Stomach (tissue), 9 donors: ENCODE results near the gene ZNF584. TPM values are rescaled to one million over a fixed set of nuclear protein-coding genes. Genes with fewer than 3 reads are reported as not detected.
"Not testable (repeated sequence)": the region's sequence is repeated elsewhere in the genome, so short reads cannot be mapped to it uniquely, and the experiment has no call there.

ENCODE experiments used
- DNase-seq, 2 donors: peaks; one replicate each; pipeline versions ENCODE4 v3.0.0 to v3.0.0-alpha.2; 2013 to 2019
- H3K27ac ChIP-seq, 5 donors: fragments of 200-600 bp in 4 of 5; sonication (generic) in 4 of 5; one replicate each; pipeline ENCODE4 v1.5.1; 2013 to 2019; ENCODE audit warnings: mild to moderate bottlenecking in 1 of 5, moderate library complexity in 1 of 5
- H3K27me3 ChIP-seq, 3 donors: fragments of 200-600 bp; sonication (generic); one replicate each; pipeline ENCODE4 v1.5.1; 2017 to 2019; ENCODE audit warnings: mixed run types in 1 of 3
- H3K36me3 ChIP-seq, 4 donors: fragments of 200-600 bp; sonication (generic); 1 replicate in 3 of 4; 2 replicates in 1 of 4; pipeline ENCODE4 v1.5.1; 2016 to 2019
- H3K4me1 ChIP-seq, 4 donors: fragments of 200-600 bp; sonication (generic); one replicate each; pipeline ENCODE4 v1.5.1; 2016 to 2019
- H3K4me3 ChIP-seq, 4 donors: fragments of 200-600 bp; sonication (generic) in 3 of 4; one replicate each; pipeline ENCODE4 v1.5.1; 2016 to 2019; ENCODE audit warnings: mild to moderate bottlenecking in 1 of 4
- H3K9me3 ChIP-seq, 4 donors: fragments of 200-600 bp; sonication (generic); one replicate each; pipeline ENCODE4 v1.5.1; 2016 to 2019
- EP300 ChIP-seq: sonication (generic); formaldehyde crosslinking; IDR thresholded peaks from one replicate; pipeline ENCODE4 v1.6.1; 2017; ENCODE audit warnings: antibody characterized with exemption
- POLR2A ChIP-seq, 4 donors: fragments of 450-650 bp; IDR thresholded peaks; one replicate each; pipeline ENCODE4 v1.6.1; 2016; ENCODE audit warnings: antibody characterized with exemption in 4 of 4, control low read depth in 2 of 4, mild to moderate bottlenecking in 1 of 4, moderate library complexity in 1 of 4
- POLR2AphosphoS5 ChIP-seq, 3 donors: sonication (generic); formaldehyde crosslinking; IDR thresholded peaks; one replicate each; pipeline ENCODE4 v1.6.1; 2016; ENCODE audit warnings: antibody characterized with exemption in 3 of 3
- WGBS, 5 donors: extraction: QIAGEN DNeasy Blood & Tissue Kit in 3 of 5; methylation state at CpG; one replicate each; pipeline versions ENCODE4 v1.1.5 to v1.1.7; 2013 to 2018; 5-methylcytosine and 5-hydroxymethylcytosine counted together
- intact Hi-C: fragments of 100-400 bp; cut with DNase I; formaldehyde crosslinking; loops from one replicate; pipeline ENCODE4 v1.15.1; 2023; ENCODE audit warnings: low total_unique reads
- polyA plus RNA-seq, 3 donors: library from polyadenylated mRNA; stranded (reverse); fragments of 200-250 nt; gene quantifications; one replicate each; pipeline ENCODE4 v1.2.3, GENCODE V29; 2013
- total RNA-seq, 5 donors: library from RNA; depleted of rRNA; stranded (reverse); fragments of >200 nt; gene quantifications; one replicate each; pipeline versions ENCODE4 v1.1.0 to v1.2.3, GENCODE V29; 2014 to 2016
- TF ChIP-seq, protein P1 (sequence below), 7 experiments: fragments of 450-650 bp in 4 of 7; fragments of 200-600 bp in 3 of 7; sonication (generic) in 3 of 7; IDR thresholded peaks; one replicate each; pipeline ENCODE4 v1.5.1; 2016 to 2019; ENCODE audit warnings: antibody characterized with exemption in 7 of 7, control low read depth in 2 of 7, mild to moderate bottlenecking in 1 of 7
- donor health status: healthy with polysubstance abuse.
- donor health status: Bipolar disorder and iron deficiency.
- donor health status: healthy.

ZNF584 gene
- total and polyA plus RNA-seq, 8 donors, result 5.4 to 114 (median 10.8) TPM; not detected in 1

DNA sequence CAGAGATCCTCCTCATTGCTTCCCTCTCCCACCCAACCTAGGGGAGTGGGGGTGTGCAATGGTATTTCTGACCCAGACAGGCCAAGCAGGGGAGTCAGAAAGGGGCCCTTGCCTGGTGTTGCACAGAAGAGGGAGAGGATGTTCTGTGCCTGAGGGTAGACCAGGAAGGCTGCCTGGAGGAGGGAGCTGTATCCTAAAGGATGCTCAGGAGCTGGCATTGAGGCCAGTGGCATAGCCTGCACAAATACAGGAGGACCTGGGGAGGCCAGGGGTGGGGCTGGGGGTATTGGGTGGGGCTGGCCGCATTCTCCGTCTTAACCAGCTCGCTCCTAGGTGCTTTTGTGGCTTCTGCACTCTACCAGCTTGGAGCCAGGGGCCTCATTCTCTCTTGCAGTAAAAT is 8.5 kb upstream of the ZNF584 start:
- Histone ChIP-seq H3K27ac (no peak overlapping the region), H3K27me3 (peaks cover 6 to 37% (median 13%) of the 10 kb centered on the region in 3 donors), H3K4me3 (no peak overlapping the region), H3K36me3 (peaks cover 2 to 5% (median 4%) of the 10 kb centered on the region in 4 donors), H3K4me1 (peaks cover 29 to 50% (median 34%) of the 10 kb centered on the region in 4 donors), H3K9me3 (no peaks in the 10 kb centered on the region)
- intact Hi-C loops, result no loop called here
- DNase-seq, result no peak
- TF ChIP-seq POLR2A (IDR thresholded peaks at IDR 0.05) (no peak), POLR2AphosphoS5 (IDR thresholded peaks at IDR 0.05) (no peak), EP300 (no peak)
- TF ChIP-seq, protein P1, sequence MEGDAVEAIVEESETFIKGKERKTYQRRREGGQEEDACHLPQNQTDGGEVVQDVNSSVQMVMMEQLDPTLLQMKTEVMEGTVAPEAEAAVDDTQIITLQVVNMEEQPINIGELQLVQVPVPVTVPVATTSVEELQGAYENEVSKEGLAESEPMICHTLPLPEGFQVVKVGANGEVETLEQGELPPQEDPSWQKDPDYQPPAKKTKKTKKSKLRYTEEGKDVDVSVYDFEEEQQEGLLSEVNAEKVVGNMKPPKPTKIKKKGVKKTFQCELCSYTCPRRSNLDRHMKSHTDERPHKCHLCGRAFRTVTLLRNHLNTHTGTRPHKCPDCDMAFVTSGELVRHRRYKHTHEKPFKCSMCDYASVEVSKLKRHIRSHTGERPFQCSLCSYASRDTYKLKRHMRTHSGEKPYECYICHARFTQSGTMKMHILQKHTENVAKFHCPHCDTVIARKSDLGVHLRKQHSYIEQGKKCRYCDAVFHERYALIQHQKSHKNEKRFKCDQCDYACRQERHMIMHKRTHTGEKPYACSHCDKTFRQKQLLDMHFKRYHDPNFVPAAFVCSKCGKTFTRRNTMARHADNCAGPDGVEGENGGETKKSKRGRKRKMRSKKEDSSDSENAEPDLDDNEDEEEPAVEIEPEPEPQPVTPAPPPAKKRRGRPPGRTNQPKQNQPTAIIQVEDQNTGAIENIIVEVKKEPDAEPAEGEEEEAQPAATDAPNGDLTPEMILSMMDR (IDR thresholded peaks at IDR 0.05), result no peak
- 90 to 96% (median 94%) methylated on average over 2 to 3 of the region's 3 CpGs for WGBS, 5 donors

DNA sequence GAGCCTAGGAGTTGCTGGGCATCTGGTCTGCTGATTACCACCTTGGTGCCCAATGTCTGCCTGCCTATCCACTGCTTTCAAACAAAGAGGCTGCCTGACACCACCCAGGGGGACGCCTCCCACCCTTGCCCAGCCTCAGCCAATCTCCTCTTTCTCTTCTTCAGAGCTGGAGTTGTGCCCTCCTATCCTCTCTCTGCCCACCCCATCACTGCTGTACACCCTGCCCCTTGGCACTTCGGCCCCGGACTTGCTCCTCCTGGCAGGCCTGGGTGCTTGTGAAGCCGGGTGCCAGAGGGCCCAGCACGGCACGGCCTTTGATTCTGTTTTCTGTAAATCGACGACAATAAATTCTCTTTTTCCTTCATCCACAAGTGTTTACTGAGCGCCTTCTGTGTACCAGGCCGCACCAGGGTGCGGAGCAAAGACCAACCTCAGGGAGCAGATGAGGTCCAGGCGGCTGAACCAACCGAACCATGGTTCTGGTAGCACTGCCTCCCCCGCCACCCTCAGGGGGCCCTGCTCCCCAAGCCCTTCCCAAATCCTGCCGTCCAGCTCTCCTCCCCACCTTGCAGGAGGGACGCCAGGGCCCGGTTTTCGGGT is 8.0 kb upstream of the ZNF584 start:
- 38 to 50% (median 46%) methylated on average over 18 of the region's 18 CpGs for WGBS, 5 donors
- DNase-seq, result peak in 1 of 2 donors; percentile 20
- H3K36me3 ChIP-seq, result peaks cover 0 to under 1% (median 0%) of the 10 kb centered on the region in 4 donors
- H3K27me3 ChIP-seq, result peaks cover 6 to 31% (median 13%) of the 10 kb centered on the region in 3 donors
- intact Hi-C loops, result no loop called here
- TF ChIP-seq POLR2A (IDR thresholded peaks at IDR 0.05) (no peak), EP300 (no peak), POLR2AphosphoS5 (IDR thresholded peaks at IDR 0.05) (no peak)
- TF ChIP-seq, protein P1 (IDR thresholded peaks at IDR 0.05), result no peak
- H3K4me1 ChIP-seq, result peaks cover 28 to 45% (median 33%) of the 10 kb centered on the region in 4 donors
- peak overlapping the region in 3 of 5 donors; percentile 53 to 88 (median 56) for H3K27ac ChIP-seq
- peak overlapping the region; percentile 58 to 71 (median 60) for H3K4me3 ChIP-seq
- H3K9me3 ChIP-seq, result no peaks in the 10 kb centered on the region

DNA sequence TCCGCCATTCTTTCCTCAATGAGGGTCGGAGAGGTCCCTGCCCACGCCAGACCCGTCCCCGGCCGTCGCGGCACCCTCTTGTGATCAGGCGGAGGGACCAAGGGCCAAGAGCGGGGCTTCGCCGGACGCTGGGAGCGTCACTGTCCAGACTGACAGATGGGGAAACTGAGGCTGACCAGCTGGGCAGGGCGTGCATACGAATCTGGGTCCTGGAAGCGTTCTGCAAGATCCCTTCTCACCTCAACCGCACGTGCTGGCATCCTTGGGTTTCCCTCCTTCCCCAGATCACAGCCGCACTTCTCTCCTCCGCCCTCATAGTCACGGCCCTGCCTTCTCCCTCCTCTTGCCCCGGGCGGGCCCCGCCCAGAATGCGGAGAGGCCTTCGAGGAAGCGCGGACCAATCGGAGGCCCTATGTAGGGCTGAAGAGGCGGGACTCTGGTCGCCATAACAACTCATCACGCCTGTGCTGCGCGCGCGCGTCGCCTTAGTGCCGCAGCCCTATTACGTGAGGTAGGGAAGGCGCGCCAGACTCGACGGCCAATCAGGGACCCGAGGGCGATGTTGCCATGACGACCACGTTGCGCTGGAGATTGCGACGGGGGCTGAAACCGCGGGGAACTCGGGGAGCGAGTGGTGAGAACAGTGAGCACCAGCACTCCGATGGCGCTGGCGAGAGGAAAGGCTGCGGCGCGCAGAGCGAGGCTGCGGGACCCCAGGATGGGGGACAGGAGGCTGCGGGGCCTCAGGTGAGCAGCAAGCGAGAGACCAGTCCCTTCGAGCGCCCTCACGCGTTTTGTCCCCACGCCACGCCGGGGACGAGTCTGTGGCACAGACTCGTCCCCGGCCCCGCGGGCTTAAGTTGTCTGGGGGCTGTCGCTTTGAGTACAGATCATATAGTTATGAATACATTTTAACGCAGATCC is 7.3 kb upstream of the ZNF584 start:
- Histone ChIP-seq H3K27ac (peak overlapping the region; percentile 67 to 88 (median 85)), H3K27me3 (peaks cover 6 to 24% (median 9%) of the 10 kb centered on the region in 3 donors), H3K4me1 (peaks cover 21 to 37% (median 25%) of the 10 kb centered on the region in 4 donors), H3K4me3 (peak overlapping the region; percentile 58 to 71 (median 60)), H3K9me3 (no peaks in the 10 kb centered on the region), H3K36me3 (no peaks in the 10 kb centered on the region)
- peak; percentile 100 for DNase-seq
- intact Hi-C loops, result no loop called here
- TF ChIP-seq POLR2A (IDR thresholded peaks at IDR 0.05) (peak in 2 of 4 donors; percentile 32 to 59), POLR2AphosphoS5 (IDR thresholded peaks at IDR 0.05) (peak; percentile 54 to 92 (median 86)), EP300 (no peak)
- 2 to 3% (median 2%) methylated on average over 51 to 80 of the region's 80 CpGs for WGBS, 5 donors

DNA sequence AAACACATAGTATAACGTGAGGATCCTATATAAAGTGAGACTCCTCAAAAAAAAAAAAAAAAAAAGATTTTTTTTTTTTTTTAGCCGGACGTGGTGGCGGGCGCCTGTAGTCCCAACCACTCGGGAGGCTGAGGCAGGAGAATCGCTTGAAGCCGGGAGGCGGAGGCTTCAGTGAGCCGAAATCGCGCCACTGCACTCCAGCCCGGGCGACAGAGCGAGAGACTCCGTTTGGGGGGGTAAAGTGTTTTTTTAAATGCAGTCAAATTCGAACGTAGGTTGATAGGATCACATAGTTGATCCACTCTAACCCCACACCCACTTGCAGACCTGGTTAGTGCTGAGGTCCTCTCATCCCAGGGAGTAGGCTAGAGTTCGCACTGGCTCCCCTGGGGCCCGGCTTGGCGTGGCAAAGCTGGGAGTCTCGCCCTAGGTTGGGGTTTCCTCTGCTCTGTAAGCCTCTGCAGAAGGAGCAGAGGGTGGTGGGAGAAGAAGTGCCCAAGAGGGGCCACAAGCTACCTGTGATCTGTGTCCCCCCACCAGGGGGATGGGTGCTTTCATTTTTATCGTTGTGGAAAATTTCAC is 6.5 kb upstream of the ZNF584 start:
- DNase-seq, result peak in 1 of 2 donors; percentile 24
- Histone ChIP-seq H3K36me3 (no peaks in the 10 kb centered on the region), H3K9me3 (no peaks in the 10 kb centered on the region), H3K4me1 (peaks cover 17 to 35% (median 25%) of the 10 kb centered on the region in 4 donors), H3K27me3 (peaks cover 1 to 16% (median 3%) of the 10 kb centered on the region in 3 donors), H3K4me3 (peak overlapping the region; percentile 58 to 71 (median 60)), H3K27ac (peak overlapping the region in 3 of 5 donors; percentile 78 to 88 (median 87))
- intact Hi-C loops, result no loop called here
- no peak for TF ChIP-seq POLR2AphosphoS5 (IDR thresholded peaks at IDR 0.05)
- TF ChIP-seq, protein P1 (IDR thresholded peaks at IDR 0.05), result no peak
- TF ChIP-seq EP300, result no peak
- no peak for TF ChIP-seq POLR2A (IDR thresholded peaks at IDR 0.05)
- WGBS, 5 donors, result 14 to 43% (median 24%) methylated on average over 14 to 23 of the region's 23 CpGs

DNA sequence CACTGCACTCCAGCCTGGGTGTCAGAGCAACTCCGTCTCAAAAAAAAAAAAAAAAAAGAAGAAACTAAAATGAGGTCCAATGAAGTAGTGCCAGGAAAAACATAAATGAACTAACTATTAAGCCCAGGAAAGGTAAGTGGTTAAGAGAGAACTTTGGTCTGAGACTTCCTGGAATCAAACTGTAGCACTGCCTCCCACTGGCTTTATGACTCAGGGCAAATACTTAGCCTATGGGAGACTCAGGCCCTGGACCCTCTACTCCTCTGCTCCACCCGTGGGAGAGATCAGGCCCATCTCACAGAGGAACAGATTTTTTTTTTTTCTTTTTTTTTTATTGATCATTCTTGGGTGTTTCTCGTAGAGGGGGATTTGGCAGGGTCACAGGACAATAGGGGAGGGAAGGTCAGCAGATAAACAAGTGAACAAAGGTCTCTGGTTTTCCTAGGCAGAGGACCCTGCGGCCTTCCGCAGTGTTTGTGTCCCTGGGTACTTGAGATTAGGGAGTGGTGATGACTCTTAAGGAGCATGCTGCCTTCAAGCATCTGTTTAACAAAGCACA is 4.5 kb upstream of the ZNF584 start:
- intact Hi-C loops, H3K27ac ChIP-seq, H3K36me3 ChIP-seq, H3K27me3 ChIP-seq, H3K4me3 ChIP-seq, H3K9me3 ChIP-seq: not testable (repeated sequence)
- peaks cover 25 to 45% (median 37%) of the 10 kb centered on the region in 4 donors for H3K4me1 ChIP-seq
- WGBS, 5 donors, result 57 to 75% (median 71%) methylated on average over 3 to 5 of the region's 5 CpGs
- DNase-seq, result peak in 1 of 2 donors; percentile 34
